T-cell (primary cell): ENCODE measurements around the gene KCNE4. TPM values are rescaled to one million over a fixed set of nuclear protein-coding genes. Genes with fewer than 3 reads are reported as not detected.

Source experiments
- ATAC-seq, 4 experiments: fragments of 200-7000 bp in 3 of 4; fragments of 150-1000 bp in 1 of 4; cut with Tn5 transposase; replicated peaks in 1 of 4; 1 replicate in 3 of 4; 2 replicates in 1 of 4; pipeline ENCODE4 v1.10.0; 2021; ENCODE audit warnings: moderate library complexity in 3 of 4, mild to moderate bottlenecking in 2 of 4, moderate number of reproducible peaks in 1 of 4
- CTCF ChIA-PET, 2 donors: fragments of 300-600 bp; sonication (Branson Sonifier 250); formaldehyde crosslinking; loops; one replicate each; lab custom pipeline; 2022; ENCODE audit warnings: antibody characterized with exemption in 2 of 2; lab: Charles Lee
- POLR2A ChIA-PET, 2 donors: fragments of 300-600 bp; sonication (Branson Sonifier 250); formaldehyde crosslinking; loops; one replicate each; lab custom pipeline; 2022; ENCODE audit warnings: antibody characterized with exemption in 2 of 2; lab: Charles Lee
- DNase-seq, 35 experiments: peaks; one replicate each; pipeline versions ENCODE4 v3.0.0 to v3.0.0-alpha.2; 2013 to 2023
- H3K27ac ChIP-seq: one replicate; pipeline ENCODE4 v1.5.1; 2013; ENCODE audit warnings: low read length
- H3K27me3 ChIP-seq, 2 experiments: replicated peaks in 1 of 2; 1 replicate in 1 of 2; 2 replicates in 1 of 2; pipeline versions ENCODE4 v1.6.1 to v1.7.0; 2013; ENCODE audit warnings: low read length in 1 of 2, mixed read lengths in 1 of 2; ENCODE audit not compliant: control insufficient read depth in 2 of 2, insufficient read depth in 2 of 2; ENCODE audit errors: extremely low read depth in 1 of 2
- H3K36me3 ChIP-seq, 2 donors: 1 replicate in 1 of 2; 2 replicates in 1 of 2; pipeline versions ENCODE4 v1.6.1 to v1.7.0; 2013; ENCODE audit warnings: low read length in 1 of 2; ENCODE audit not compliant: control insufficient read depth in 2 of 2, insufficient read depth in 1 of 2; ENCODE audit errors: extremely low read depth in 1 of 2
- H3K4me1 ChIP-seq, 2 experiments: 1 replicate in 1 of 2; 2 replicates in 1 of 2; pipeline versions ENCODE4 v1.6.1 to v1.7.0; 2013; ENCODE audit warnings: low read length in 2 of 2, mixed read lengths in 1 of 2; ENCODE audit not compliant: insufficient read depth in 2 of 2, control insufficient read depth in 1 of 2; ENCODE audit errors: extremely low read depth in 1 of 2
- H3K4me3 ChIP-seq, 2 donors: 1 replicate in 1 of 2; 2 replicates in 1 of 2; pipeline versions ENCODE4 v1.5.1 to v1.7.0; 2013; ENCODE audit warnings: mild to moderate bottlenecking in 2 of 2, low read length in 1 of 2, moderate library complexity in 1 of 2; ENCODE audit not compliant: control insufficient read depth in 1 of 2; ENCODE audit errors: extremely low read depth in 1 of 2
- H3K9me3 ChIP-seq: 2 replicates; pipeline ENCODE4 v1.7.0; 2013
- H3K27ac Mint-ChIP-seq, 2 donors: one replicate each; pipeline ENCODE4 v1.8.0; 2020 to 2021; ENCODE audit warnings: mild to moderate bottlenecking in 2 of 2, mixed read lengths in 2 of 2
- H3K27me3 Mint-ChIP-seq, 2 donors: one replicate each; pipeline ENCODE4 v1.8.0; 2021 to 2022; ENCODE audit warnings: mixed read lengths in 2 of 2
- H3K36me3 Mint-ChIP-seq: one replicate; pipeline ENCODE4 v1.8.0; 2021; ENCODE audit warnings: mixed read lengths
- H3K4me1 Mint-ChIP-seq, 3 donors: one replicate each; pipeline ENCODE4 v1.8.0; 2020 to 2022; ENCODE audit warnings: mixed read lengths in 3 of 3, mild to moderate bottlenecking in 1 of 3
- H3K4me3 Mint-ChIP-seq, 3 donors: one replicate each; pipeline ENCODE4 v1.8.0; 2020 to 2022; ENCODE audit warnings: mild to moderate bottlenecking in 3 of 3, mixed read lengths in 3 of 3, moderate library complexity in 3 of 3
- H3K9me3 Mint-ChIP-seq, 3 donors: one replicate each; pipeline ENCODE4 v1.8.0; 2020 to 2022; ENCODE audit warnings: mixed read lengths in 3 of 3
- whole genome bisulfite sequencing: methylation state at CpG from one replicate; pipeline ENCODE4 v1.1.5; 2013; ENCODE audit warnings: missing lambda C conversion rate; ENCODE audit not compliant: insufficient coverage; 5-methylcytosine and 5-hydroxymethylcytosine counted together
- total RNA-seq, 35 experiments: library from RNA in 6 of 35; stranded (reverse) in 6 of 35; fragments of 120-200 nt in 1 of 35; gene quantifications; one replicate each; pipeline versions ENCODE4 v1.2.1 to v1.2.4 and lab custom pipeline; 2013 to 2026

Gene KCNE4
- total RNA-seq, 5 donors from 2014 or later (not counting 1 experiment from before 2014, with no cell fraction given) = not detected

GRCh38 chr2:223102450-223102849 is 50.5 kb downstream of the KCNE4 start:
- Histone ChIP-seq H3K36me3 (no peaks in the 10 kb centered on the region), H3K4me1 (no peaks in the 10 kb centered on the region), H3K27ac (no peak overlapping the region), H3K27me3 (no peaks in the 10 kb centered on the region), H3K4me3 (no peak overlapping the region), H3K9me3 (no peaks in the 10 kb centered on the region)
- ChIA-PET CTCF (no interaction called here), POLR2A (no interaction called here)
- Mint-ChIP-seq H3K27me3 (peaks cover 0 to 6% of the 10 kb centered on the region in 2 donors), H3K4me3 (no peak overlapping the region), H3K9me3 (no peaks in the 10 kb centered on the region), H3K4me1 (no peaks in the 10 kb centered on the region), H3K27ac (no peak overlapping the region), H3K36me3 (no peaks in the 10 kb centered on the region)
- WGBS = no CpG with 5 or more reads among the region's 3 CpGs
- no peak for DNase-seq
- no peak for ATAC-seq

- DNase-seq (no peak), ATAC-seq (no peak)
- H3K9me3 Mint-ChIP-seq = peaks cover 0 to 4% (median 2%) of the 10 kb centered on the region in 3 donors
- no peak overlapping the region for H3K27ac ChIP-seq
- H3K4me1 Mint-ChIP-seq = no peaks in the 10 kb centered on the region
- no peaks in the 10 kb centered on the region for H3K36me3 Mint-ChIP-seq
- no peak overlapping the region for H3K4me3 ChIP-seq
- ChIA-PET POLR2A (no interaction called here), CTCF (no interaction called here)
- H3K4me3 Mint-ChIP-seq = no peak overlapping the region
- H3K27ac Mint-ChIP-seq = no peak overlapping the region
- H3K4me1 ChIP-seq = no peaks in the 10 kb centered on the region
- H3K9me3 ChIP-seq = no peaks in the 10 kb centered on the region
- peaks cover 0 to 5% of the 10 kb centered on the region in 2 donors for H3K27me3 Mint-ChIP-seq
- H3K36me3 ChIP-seq = no peaks in the 10 kb centered on the region
- 100% methylated on average over 4 of the region's 8 CpGs for WGBS
- no peaks in the 10 kb centered on the region for H3K27me3 ChIP-seq
These were observed 52.5 kb downstream of the KCNE4 start for GRCh38 chr2:223104336-223105132.

Other genes with a start within 250 kb of the KCNE4 start
- gene ACSL3, start 191.2 kb upstream of the KCNE4 start, total RNA-seq = 10 to 100 TPM; 23.9 to 82.4 (median 26.5) TPM